CD4-positive, alpha-beta T cell (primary cell): Measurements from ENCODE around the gene INAVA. TPM values are rescaled to one million over a fixed set of nuclear protein-coding genes. Genes with fewer than 3 reads are reported as not detected.

Experiments used
- ATAC-seq: fragments of 200-7000 bp; cut with Tn5 transposase; one replicate; pipeline ENCODE4 v1.10.0; 2022; ENCODE audit warnings: mild to moderate bottlenecking; ENCODE audit not compliant: poor library complexity
- CTCF ChIA-PET: fragments of 350-600 bp; sonication (Branson Sonifier 250); formaldehyde crosslinking; loops from one replicate; lab custom pipeline; 2021; ENCODE audit warnings: antibody characterized with exemption, inconsistent platforms; lab: Charles Lee
- POLR2A ChIA-PET: fragments of 350-600 bp; sonication (Branson Sonifier 250); formaldehyde crosslinking; loops from one replicate; lab custom pipeline; 2021; ENCODE audit warnings: antibody characterized with exemption, inconsistent platforms; lab: Charles Lee
- DNase-seq, 14 experiments: peaks; one replicate each; pipeline ENCODE4 v3.0.0-alpha.2; 2013 to 2020; ENCODE audit warnings: mixed read lengths in 2 of 14
- H3K27ac ChIP-seq, 2 donors: one replicate each; pipeline versions ENCODE4 v1.5.1 to v1.7.0; 2013; ENCODE audit warnings: low read length in 2 of 2, low read depth in 1 of 2, mild to moderate bottlenecking in 1 of 2
- H3K27me3 ChIP-seq, 2 experiments: 1 replicate in 1 of 2; 2 replicates in 1 of 2; pipeline versions ENCODE4 v1.6.1 to v1.7.0; 2013; ENCODE audit warnings: low read length in 2 of 2, control low read depth in 1 of 2, mild to moderate bottlenecking in 1 of 2, moderate library complexity in 1 of 2; ENCODE audit not compliant: insufficient read depth in 2 of 2, control insufficient read depth in 1 of 2
- H3K36me3 ChIP-seq: one replicate; pipeline ENCODE4 v1.6.1; 2013; ENCODE audit warnings: low read length, control low read depth; ENCODE audit not compliant: insufficient read depth
- H3K4me1 ChIP-seq: one replicate; pipeline ENCODE4 v1.6.1; 2013; ENCODE audit warnings: low read length, control low read depth; ENCODE audit not compliant: insufficient read depth
- H3K4me3 ChIP-seq: one replicate; pipeline ENCODE4 v1.5.1; 2013; ENCODE audit warnings: mild to moderate bottlenecking, low read length, moderate library complexity
- H3K9me3 ChIP-seq, 2 experiments: 1 replicate in 1 of 2; 2 replicates in 1 of 2; pipeline versions ENCODE4 v1.6.1 to v1.7.0; 2013; ENCODE audit warnings: low read length in 2 of 2, mild to moderate bottlenecking in 2 of 2, control low read depth in 1 of 2, moderate library complexity in 1 of 2; ENCODE audit not compliant: control insufficient read depth in 1 of 2, insufficient read depth in 1 of 2
- H3K27ac Mint-ChIP-seq: one replicate; pipeline ENCODE4 v1.8.0; 2020; ENCODE audit warnings: mixed read lengths
- H3K27me3 Mint-ChIP-seq: one replicate; pipeline ENCODE4 v1.8.0; 2021; ENCODE audit warnings: mixed read lengths
- H3K36me3 Mint-ChIP-seq: one replicate; pipeline ENCODE4 v1.8.0; 2021; ENCODE audit warnings: low read depth, mixed read lengths
- H3K4me1 Mint-ChIP-seq: one replicate; pipeline ENCODE4 v1.8.0; 2021; ENCODE audit warnings: low read depth, mixed read lengths
- H3K4me3 Mint-ChIP-seq: one replicate; pipeline ENCODE4 v1.8.0; 2020; ENCODE audit warnings: mild to moderate bottlenecking, mixed read lengths
- H3K9me3 Mint-ChIP-seq: one replicate; pipeline ENCODE4 v1.8.0; 2020; ENCODE audit warnings: mixed read lengths
- CTCF ChIP-seq: fragments of 200-600 bp; IDR thresholded peaks from one replicate; pipeline ENCODE4 v1.8.0; 2022; ENCODE audit warnings: antibody characterized with exemption, mild to moderate bottlenecking
- intact Hi-C, 2 experiments: fragments of 100-400 bp; cut with DNase I in 1 of 2; cut with micrococcal nuclease in 1 of 2; formaldehyde crosslinking; loops; one replicate each; pipeline versions ENCODE4 v1.15.1 to v1.9.0; 2023 to 2025; cut with DNase I, micrococcal nuclease
- total RNA-seq, 174 experiments: library from RNA in 2 of 174; stranded (reverse) in 2 of 174; gene quantifications; one replicate each; pipeline ENCODE4 v1.2.3 and lab custom pipeline; 2021 to 2026

Gene INAVA
- total RNA-seq, 2 experiments from 2014 or later: 0.22 TPM; not detected in 1

GRCh38 chr1:200912737-200913407, 18.2 kb downstream of the INAVA start:
- no peak overlapping the region for H3K27ac Mint-ChIP-seq
- ChIA-PET CTCF (no interaction called here), POLR2A (no interaction called here)
- no peaks in the 10 kb centered on the region for H3K27me3 Mint-ChIP-seq
- ATAC-seq (no peak), DNase-seq (no peak)
- H3K4me1 Mint-ChIP-seq: no peaks in the 10 kb centered on the region
- H3K9me3 Mint-ChIP-seq: no peaks in the 10 kb centered on the region
- Histone ChIP-seq H3K36me3 (no peaks in the 10 kb centered on the region), H3K27me3 (no peaks in the 10 kb centered on the region), H3K4me3 (no peak overlapping the region), H3K4me1 (no peaks in the 10 kb centered on the region), H3K9me3 (no peaks in the 10 kb centered on the region), H3K27ac (no peak overlapping the region)
- no peak overlapping the region for H3K4me3 Mint-ChIP-seq
- TF ChIP-seq CTCF: no peak
- H3K36me3 Mint-ChIP-seq: no peaks in the 10 kb centered on the region
- intact Hi-C loops: no loop called here

GRCh38 chr1:200916152-200916551, 21.5 kb downstream of the INAVA start:
- no peak overlapping the region for H3K27ac Mint-ChIP-seq
- no peaks in the 10 kb centered on the region for H3K27me3 Mint-ChIP-seq
- no peaks in the 10 kb centered on the region for H3K27me3 ChIP-seq
- H3K4me3 ChIP-seq: no peak overlapping the region
- H3K4me1 ChIP-seq: no peaks in the 10 kb centered on the region
- ChIA-PET POLR2A (no interaction called here), CTCF (no interaction called here)
- ATAC-seq: no peak
- H3K36me3 ChIP-seq: no peaks in the 10 kb centered on the region
- intact Hi-C loops: no loop called here
- no peak overlapping the region for H3K27ac ChIP-seq
- no peaks in the 10 kb centered on the region for H3K4me1 Mint-ChIP-seq
- no peaks in the 10 kb centered on the region for H3K36me3 Mint-ChIP-seq
- H3K4me3 Mint-ChIP-seq: no peak overlapping the region
- DNase-seq: no peak
- no peaks in the 10 kb centered on the region for H3K9me3 ChIP-seq
- TF ChIP-seq CTCF: no peak
- no peaks in the 10 kb centered on the region for H3K9me3 Mint-ChIP-seq

GRCh38 chr1:200916681-200917080, 22.0 kb downstream of the INAVA start:
- H3K4me3 Mint-ChIP-seq: no peak overlapping the region

More at GRCh38 chr1:200916681-200917080, 22.0 kb downstream of the INAVA start:
- no peaks in the 10 kb centered on the region for H3K27me3 ChIP-seq
- no peaks in the 10 kb centered on the region for H3K36me3 ChIP-seq
- intact Hi-C loops: no loop called here
- no peak overlapping the region for H3K4me3 ChIP-seq
- H3K4me1 ChIP-seq: no peaks in the 10 kb centered on the region
- POLR2A ChIA-PET: no interaction called here
- TF ChIP-seq CTCF: no peak
- CTCF ChIA-PET: no interaction called here
- DNase-seq (no peak), ATAC-seq (no peak)
- H3K36me3 Mint-ChIP-seq: no peaks in the 10 kb centered on the region
- no peaks in the 10 kb centered on the region for H3K27me3 Mint-ChIP-seq
- H3K9me3 Mint-ChIP-seq: no peaks in the 10 kb centered on the region
- H3K27ac Mint-ChIP-seq: no peak overlapping the region
- H3K4me1 Mint-ChIP-seq: no peaks in the 10 kb centered on the region
- no peak overlapping the region for H3K27ac ChIP-seq
- no peaks in the 10 kb centered on the region for H3K9me3 ChIP-seq
